GM12872 (cell line): ENCODE results near the gene ARL2BP.

ENCODE experiments used
- CTCF ChIP-seq: IDR thresholded peaks from 3 replicates; pipeline ENCODE4 v1.5.1; 2011; ENCODE audit warnings: low read depth, mild to moderate bottlenecking, low read length, moderate library complexity; ENCODE audit not compliant: insufficient read depth

Gene ARL2BP

GRCh38 chr16:57239107-57239506, 6.0 kb upstream of the ARL2BP start:
- TF ChIP-seq CTCF = no peak

DNA sequence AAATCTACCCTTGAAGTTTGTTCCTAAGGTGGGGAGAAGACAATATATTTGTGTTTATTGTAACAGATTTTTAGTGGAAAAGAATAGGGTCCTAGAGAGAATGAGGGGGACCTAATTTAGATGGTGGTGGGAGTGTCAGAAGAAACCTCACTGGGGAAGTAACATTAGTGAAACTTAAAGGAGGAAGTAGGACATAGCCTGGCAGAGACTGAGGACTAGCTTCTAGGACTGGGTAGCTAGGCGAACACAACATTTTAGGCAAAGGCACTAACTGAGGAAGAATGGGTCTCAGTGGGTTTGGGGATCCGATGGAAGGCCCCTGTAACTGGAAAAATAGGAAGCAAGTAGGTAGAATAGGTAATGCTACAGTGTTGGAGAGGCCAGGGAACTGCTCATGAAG, 4.2 kb upstream of the ARL2BP start:
- TF ChIP-seq CTCF = no peak

- TF ChIP-seq CTCF = no peak
Measured at GRCh38 chr16:57242650-57243049, 2.4 kb upstream of the ARL2BP start.

DNA sequence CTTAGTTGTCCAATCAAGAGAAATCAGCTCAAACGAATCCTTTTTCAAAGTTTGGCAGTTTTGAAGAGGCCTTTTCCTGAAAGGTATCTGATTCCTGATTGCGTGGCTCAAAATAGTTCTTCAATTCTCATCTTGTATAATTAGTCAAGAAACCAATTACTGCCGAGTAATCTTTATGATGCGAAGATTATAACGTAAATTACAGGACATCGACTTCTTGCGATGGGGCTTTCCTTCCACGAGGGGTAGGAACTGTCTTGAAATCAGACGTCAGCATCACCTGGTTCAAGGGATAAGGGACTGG, 644 bp upstream of the ARL2BP start:
- TF ChIP-seq CTCF = no peak

GRCh38 chr16:57245472-57246113, 534 bp downstream of the ARL2BP start:
- TF ChIP-seq CTCF = no peak

GRCh38 chr16:57251352-57251751, 6.3 kb downstream of the ARL2BP start:
- no peak for TF ChIP-seq CTCF

GRCh38 chr16:57252148-57252721, 7.2 kb downstream of the ARL2BP start:
- no peak for TF ChIP-seq CTCF
